GM19468 (cell line): ENCODE data around the gene C11orf16.
"Not testable (repeated sequence)": the region's sequence is repeated elsewhere in the genome, so short reads cannot be mapped to it uniquely, and the experiment has no call there.

Experiments
- ATAC-seq: cut with Tn5 transposase; IDR thresholded peaks from one replicate; pipeline ENCODE4 v1.9.1; 2021; ENCODE audit warnings: mild to moderate bottlenecking, moderate library complexity, moderate number of reproducible peaks; ENCODE audit not compliant: unreplicated experiment; ENCODE audit errors: extremely low read depth

The C11orf16 gene

DNA sequence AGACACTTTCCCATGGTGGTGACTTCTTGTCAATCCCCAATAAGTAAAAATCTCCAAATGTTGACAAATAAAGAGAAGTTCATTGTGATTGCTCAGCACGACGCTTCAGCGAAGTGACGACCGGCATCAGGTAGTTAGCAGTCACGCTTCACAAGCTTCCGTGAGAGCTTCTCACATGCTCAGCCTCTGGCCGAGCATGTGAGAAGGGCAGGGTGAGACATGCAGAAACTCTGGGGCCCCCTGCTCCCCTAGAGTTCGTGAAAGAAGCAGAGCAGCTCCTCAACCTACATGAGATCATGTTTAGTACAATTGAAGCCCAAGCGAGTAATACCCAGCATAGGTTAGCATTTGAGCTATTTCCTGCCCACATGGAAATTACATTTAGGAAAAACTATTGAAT, 4.4 kb upstream of the C11orf16 start:
- ATAC-seq: no peak

DNA sequence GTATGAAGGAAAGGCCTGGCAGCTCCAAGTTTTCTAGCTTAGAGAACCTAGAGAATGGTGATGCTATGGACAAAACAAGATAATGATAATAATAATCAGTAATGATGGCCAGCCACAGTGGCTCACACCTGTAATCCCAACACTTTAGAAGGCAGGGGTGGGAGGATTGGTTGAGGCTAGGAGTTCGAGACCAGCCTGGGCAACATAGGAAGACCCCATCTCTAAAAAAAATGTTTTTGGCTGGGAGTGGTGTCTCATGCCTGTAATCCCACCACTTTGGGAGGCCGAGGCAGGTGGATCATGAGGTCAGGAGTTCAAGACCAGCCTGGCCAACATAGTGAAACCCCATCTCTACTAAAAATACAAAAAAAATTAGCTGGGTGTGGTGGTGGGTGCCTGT, 3.0 kb upstream of the C11orf16 start:
- ATAC-seq: not testable (repeated sequence)

DNA sequence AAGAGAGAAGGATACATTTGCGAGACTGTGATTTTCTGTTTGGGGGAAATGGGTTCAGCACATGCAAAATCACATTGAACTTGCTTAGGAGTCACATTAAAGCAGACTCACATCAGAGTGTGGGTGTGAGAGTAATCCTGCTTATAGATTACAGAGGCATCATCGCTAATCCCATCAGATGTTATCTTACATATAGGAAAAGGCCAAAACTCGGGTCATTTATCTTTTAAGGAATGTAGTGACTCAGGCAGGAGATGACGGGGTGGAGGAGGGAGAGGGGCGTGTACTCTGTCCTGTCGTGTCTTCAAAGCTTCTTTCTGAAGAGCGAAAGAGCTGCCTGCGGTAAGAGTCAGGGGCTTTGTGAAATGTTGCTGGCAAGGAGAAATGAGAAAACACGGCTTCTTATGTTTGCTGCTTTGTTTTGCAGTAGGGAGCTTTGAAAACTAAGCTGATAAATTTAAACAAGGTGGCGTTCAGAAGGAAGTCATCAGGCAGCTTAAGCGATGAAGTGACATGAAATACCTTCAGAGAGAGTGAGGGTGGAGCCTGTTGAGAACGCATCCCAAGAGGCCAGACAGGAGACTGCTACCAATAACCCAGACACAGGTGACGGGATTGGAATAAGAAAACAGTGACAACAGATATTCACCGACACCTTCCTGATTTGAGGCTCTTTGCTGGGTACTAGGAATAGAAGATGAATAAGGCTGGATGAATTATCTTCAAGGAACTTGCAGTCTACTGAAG, 2.2 kb upstream of the C11orf16 start:
- ATAC-seq: no peak

DNA sequence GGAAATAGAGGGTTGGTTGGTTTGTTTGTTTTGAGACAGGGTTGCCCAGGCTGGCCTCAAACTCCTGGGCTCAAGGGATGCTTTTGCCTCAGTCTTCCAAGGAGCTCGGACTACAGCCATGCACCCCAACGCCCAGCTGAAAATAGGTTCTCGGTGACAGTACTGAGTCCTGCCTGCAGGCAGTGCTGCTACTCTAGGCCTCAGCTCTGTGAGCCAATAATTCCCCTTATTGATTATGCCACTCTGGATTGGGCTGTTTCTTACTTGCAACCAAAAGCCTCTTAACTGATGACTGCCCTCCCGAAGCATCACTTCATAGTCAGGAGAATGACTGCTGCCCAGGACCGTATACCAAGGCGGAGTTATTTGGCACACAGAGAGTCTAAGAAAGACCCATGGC, 1.2 kb upstream of the C11orf16 start:
- ATAC-seq: no peak

DNA sequence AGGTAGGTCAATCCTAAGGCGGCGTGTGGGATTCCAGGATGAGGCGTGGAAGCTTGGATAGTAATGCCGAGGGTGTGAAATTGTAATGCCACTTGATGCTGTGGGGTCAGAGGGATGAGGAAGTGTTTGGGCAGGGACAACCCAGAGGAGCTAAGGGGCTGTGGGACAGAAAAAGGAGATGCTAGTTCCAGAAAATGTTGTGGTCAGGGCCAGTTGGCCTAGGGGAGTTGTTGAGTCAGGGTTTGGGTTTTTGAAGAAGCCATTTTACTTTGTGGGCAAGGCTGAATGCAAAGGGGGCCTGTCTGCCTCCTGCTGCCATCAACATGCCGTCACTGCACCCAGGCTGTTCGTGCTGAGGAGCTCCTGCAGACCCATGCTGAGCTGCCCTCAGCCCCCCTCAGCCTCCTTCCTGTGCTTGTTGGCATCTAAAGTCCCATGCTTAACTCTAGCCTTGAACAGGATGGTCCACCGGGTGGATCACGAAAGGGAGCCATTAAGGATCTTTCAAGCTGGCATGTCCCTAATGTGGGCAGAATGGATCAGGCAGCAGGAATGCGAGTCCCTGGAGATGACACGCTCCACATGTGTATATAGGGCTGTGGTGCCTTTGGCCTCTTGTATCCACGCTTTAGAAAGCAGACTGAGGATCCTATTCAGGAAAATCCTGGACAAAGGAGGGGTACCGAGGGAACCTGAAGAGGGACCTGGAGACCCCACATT, 2.1 kb downstream of the C11orf16 start:
- ATAC-seq: no peak

DNA sequence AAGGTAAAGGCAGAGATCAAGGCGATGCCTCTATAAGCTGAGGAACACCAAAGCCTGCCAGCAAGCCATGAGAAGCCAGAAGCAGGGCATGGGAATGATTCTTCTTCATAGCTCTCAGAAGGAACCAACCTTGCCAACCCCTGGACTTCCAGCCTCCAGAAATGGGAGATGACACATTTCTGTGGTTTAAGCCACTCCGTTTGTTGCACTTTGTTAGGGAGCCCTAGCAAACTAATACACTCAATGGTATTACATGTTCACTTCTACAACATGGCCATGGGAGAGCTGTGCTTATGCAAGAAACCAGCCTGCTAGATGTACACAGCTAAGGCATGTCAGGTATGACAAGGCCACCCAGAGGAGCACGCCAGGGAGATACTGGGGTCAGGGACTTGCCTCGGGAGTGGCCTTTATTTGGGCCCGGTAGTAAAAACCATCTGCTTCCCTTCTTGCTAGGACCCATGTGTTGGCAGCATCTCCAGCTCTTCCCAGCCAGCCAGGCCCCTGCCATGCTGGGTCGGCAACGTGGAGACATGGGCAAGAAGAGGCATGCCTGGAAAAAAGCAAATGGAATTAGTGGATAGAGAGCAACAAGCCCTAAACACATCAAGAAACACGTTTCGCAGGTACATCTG, 3.6 kb downstream of the C11orf16 start:
- ATAC-seq: no peak

DNA sequence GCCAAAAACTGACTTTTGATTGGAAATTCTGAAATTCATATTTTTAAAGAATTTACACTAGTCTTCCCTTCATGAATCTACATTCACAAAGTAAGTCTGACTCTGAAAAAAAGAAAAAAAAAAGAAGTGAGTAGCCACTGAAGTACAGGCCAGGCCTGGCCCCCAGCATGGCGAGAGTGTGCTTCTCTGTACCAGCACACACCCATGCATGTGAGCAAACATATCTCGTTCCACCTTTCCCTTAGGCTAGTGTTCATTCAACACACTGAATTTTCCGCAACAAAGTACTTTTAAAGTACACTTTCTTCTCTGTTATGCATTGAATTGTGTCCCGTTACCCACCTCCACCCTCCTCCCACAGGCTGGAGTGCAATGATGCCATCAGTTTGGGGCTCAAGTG, 4.5 kb downstream of the C11orf16 start:
- no peak for ATAC-seq

DNA sequence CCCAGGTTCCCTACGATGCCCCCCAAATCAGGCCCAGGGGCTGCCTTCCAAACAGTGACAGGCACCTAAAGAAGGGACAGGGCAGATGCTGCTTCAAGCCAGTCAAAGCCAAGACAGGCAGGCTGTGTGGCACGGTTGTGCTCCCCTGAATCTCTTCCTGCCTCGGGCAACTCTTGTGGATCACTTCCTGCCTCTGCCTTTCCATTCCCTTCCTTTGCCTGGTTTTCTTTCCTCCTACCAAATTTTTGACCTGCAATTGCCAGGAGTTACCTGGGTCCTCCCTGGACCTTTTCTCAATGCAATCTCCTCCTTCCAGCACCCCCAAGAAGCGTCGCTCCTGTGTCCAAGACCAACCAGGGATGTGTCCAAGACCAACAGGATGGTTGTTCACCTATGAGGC, 5.5 kb downstream of the C11orf16 start:
- no peak for ATAC-seq

DNA sequence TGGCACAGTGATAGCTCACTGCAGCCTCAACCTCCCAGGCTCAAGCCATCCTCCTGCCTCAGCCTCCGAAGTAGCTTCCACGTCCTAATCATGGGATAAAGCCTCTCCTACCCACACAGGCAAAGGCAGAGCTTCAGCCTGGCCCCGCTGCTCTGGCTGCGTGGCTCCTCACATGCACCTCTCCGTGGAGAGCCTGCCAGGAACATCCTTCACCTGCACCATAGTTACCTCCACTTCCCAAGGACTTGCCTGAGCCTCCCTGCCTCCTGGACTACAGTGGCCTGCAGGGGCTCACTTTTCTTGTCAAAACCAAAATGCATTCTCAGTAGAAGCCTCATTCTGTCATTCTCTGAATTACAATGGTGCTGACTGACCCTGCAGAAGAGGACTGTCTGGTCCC, 6.5 kb downstream of the C11orf16 start:
- ATAC-seq: no peak

DNA sequence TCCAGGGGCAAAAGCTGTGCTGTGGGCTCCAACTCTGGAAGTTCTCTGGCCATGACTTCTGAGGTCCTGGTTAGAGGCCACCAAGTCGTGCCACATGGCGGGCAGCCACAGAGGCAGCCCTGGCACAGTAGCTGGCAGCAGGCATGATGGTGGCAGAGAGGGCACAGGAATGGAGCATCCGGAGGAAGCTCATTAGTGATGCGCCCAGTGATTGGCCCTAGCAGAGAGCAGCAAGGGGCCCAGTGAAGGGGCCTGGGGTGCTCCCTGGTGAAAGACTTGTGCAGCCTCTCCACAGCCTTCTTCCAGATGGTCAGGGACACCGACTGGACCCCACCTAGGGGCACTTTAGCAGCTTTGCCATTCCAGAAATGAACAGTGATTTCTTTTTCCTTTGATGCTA, 7.0 kb downstream of the C11orf16 start:
- no peak for ATAC-seq

DNA sequence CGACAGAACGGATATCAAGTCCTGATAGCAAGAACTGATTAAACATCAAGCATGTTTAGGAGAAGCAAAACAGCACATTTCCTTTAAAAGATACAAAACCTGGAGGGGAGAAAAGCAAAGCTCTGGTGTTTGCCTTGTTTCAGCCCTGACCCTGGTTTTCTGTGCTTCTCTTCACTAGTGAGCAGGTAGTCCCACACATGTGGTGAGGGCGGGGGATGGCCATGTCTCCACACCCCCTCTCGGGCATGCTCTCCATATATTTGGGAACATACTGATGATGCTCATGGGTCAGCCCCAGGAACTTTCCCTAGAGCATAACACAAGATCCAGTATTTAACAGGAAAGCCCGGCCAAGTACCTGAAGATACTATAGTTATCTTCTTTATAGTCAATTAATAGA, 10.1 kb downstream of the C11orf16 start:
- no peak for ATAC-seq

DNA sequence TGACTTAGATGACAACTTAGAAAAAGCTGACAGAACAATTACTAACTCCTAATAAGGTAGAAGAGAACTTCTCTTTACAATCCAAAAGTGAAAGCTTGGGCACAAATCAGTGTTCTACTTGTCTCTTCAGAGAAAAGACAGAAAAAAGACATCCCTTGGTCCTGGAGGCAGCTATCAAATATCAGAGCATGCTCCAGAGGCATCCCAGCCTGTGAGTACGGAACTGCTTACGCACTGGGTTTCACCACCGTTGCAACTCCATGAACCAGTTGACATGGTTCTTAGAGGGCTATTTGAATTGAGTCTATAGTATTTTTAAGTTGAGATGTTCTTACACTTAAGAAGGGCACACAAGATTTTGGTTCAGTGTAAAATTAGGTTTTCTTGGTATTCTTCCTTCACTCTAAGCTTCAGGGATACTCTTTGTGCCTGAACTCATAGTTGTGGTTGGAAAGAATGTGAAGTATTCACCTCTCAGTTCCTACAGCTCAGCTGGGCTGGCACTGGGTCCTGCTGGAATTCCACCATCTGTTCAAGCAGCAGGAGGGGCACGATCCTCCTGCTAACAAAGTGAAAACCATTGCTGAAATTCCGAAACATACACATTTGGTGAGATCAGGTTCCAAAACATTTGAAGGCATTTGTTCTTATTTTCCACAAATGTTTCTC, 15.5 kb downstream of the C11orf16 start:
- no peak for ATAC-seq

DNA sequence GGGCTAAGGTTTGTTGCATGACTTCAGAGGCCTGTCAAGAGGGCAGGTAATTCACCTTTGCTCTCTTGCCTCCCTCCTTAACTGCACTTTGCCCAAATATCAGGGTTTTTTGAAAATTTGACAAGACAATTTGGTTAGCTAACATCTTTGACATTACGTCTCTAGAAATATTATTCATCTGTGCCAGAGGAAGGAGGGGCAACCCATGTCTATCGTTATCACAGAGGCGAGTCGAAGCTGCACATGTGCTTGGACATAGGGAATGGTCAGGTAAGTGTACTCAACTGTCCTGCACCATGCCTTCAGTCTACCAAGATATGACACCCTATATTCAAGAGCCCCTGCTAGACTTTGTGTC, 18.1 kb downstream of the C11orf16 start:
- ATAC-seq: no peak

DNA sequence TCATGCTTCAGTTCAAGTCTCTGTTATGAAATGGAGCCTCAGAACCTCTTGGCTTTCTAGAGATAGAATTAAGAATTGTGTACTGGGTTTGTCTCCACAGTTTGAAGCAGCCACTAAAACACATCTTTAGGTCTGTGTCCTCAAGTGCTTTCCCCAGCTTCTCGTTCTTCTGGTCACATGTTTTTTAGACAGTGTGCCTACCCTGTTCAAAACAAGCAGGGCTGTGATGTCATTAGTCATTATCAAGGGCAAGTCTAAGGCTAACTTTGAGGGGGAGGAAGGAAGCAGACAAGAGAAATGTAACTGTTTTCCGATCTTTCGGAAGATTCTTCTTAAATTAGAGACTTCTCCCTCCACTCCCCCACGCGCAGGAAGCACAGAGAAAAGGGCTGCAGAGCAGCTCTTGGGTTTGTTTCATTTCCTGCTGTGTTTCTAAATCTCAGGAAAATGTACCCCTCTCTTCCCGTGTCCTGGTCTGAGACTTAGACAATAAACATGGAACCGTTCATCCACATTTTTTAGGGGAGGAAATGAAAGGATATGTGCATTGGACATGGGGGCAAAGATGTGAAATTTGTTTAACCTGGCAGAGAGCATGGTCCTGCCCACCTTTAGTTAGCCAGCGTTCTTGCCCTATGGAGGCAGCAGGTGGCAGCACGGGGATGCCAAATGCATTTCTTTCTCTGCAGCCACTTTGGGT, 18.6 kb downstream of the C11orf16 start:
- ATAC-seq: no peak

DNA sequence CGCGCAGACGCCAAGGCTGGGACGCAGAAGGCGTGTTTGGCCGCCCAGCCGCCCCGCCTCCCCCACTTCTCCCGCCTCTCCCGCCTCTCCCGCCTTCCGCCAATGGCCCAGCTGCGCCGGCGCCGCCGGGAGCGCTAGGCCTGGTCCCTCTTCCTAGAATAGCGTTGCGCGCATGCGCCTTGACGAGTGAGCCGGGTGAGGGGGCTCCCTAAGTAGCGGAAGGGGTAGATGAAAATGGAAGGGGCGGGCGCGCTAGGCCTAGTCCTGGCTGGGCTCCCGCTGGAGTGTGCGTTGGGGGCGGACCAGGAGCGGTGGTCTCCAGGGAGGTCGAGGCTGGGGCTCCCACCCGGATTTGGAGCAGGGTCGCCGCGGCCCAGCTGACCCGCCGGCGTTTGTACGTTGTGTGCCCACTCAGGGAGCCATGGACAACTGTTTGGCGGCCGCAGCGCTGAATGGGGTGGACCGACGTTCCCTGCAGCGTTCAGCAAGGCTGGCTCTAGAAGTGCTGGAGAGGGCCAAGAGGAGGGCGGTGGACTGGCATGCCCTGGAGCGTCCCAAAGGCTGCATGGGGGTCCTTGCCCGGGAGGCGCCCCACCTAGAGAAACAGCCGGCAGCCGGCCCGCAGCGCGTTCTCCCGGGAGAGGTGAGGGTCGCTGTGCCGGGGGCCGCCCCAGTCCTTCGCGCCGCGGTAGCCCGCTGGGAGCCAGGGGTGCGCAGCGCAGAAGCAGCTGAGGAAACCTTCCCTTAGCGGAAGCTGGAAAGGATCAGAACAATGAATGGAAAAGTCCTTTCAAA, 21.5 kb downstream of the C11orf16 start, which contains the start of gene AKIP1:
AKIP1 (plus strand) TSS at position 161 of the 795 bp plus-strand sequence; CDS start at position 422, 261 bp downstream.
- peak; percentile 70 for ATAC-seq

DNA sequence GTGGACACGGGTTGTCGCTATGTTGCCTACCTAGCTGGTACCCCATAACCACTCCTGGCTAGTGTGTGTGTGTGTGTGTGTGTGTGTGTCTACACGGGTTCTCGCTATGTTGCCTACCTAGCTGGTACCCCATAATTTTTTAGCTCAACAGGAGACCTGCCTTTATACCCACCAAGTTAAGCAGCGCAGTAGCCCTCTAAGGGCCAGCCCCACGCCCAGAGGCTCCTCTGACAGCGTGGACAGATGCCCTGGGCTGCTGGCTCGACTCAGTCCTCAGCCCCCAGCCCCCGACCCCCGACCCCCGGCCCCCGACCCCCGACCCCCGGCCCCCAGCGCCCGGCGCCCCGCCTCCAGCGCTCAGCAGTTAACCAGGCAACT, 22.1 kb downstream of the C11orf16 start:
- no peak for ATAC-seq

DNA sequence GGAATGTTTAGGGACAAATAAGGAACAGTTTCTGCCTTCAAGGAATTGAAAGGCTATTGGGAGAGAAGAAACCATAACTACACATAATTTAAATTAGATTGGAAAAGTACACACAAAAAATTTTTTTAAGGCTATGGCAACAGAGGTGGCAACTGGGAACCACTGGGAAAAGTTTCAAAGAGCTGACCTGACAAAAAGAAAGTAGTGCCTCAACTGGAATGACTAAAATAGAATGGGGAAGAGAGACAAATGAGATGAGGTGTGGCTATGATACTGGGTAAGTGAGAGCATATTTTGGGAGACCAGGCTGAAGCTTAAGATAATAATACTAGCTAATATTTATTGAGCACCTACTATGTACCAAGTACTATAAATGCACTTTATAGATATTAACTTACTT, 24.6 kb downstream of the C11orf16 start:
- no peak for ATAC-seq

DNA sequence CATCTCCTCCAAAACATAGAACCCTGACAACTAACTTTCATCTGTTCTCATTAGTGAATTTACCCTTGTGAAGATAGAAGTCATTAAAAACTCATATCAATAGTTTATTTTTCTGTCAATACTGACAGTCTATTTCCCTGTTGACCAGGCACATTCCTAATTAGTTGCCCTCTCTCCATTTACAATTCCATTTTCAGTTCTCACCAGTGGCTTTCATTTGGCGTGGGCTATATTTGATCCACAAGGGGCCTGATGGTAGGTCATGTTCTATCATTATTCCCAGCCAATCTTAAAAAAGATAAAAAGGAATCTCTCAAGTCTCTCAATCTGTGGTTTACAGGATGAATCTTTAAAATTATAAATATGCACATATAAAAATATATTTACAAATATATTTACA, 25.6 kb downstream of the C11orf16 start:
- ATAC-seq: no peak

DNA sequence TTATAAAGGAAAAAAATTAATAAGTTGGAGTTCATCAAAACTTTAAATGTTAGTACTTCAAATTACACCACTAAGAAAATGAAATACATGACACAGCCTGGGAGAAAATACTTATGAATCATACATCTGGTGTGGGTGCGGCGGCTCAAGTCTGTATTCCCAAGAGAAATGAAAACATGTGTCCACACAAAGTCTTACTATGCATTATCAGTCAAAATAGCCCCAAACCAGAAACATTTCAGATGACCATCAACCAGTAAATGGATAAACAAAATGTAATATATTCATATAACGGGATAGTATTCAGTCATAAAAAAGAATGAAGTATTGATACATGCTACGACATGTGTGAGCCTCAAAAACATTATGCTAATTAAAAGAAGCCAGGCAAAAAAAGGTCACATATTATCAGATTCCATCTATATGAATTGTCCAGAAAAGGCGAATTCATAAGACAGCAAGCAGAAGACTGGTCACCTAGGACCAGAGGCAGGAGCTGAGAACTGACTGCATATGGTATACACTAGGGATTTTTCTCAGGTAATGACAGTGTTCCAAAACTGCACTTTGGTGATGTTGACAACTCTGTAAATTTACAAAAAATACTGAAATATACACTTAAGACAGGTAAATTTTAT, 27.1 kb downstream of the C11orf16 start:
- ATAC-seq: no peak
